ENCODE measurements around the gene AMPH.
"Not testable (repeated sequence)": the region's sequence is repeated elsewhere in the genome, so short reads cannot be mapped to it uniquely, and the experiment has no call there.

Gene AMPH

DNA sequence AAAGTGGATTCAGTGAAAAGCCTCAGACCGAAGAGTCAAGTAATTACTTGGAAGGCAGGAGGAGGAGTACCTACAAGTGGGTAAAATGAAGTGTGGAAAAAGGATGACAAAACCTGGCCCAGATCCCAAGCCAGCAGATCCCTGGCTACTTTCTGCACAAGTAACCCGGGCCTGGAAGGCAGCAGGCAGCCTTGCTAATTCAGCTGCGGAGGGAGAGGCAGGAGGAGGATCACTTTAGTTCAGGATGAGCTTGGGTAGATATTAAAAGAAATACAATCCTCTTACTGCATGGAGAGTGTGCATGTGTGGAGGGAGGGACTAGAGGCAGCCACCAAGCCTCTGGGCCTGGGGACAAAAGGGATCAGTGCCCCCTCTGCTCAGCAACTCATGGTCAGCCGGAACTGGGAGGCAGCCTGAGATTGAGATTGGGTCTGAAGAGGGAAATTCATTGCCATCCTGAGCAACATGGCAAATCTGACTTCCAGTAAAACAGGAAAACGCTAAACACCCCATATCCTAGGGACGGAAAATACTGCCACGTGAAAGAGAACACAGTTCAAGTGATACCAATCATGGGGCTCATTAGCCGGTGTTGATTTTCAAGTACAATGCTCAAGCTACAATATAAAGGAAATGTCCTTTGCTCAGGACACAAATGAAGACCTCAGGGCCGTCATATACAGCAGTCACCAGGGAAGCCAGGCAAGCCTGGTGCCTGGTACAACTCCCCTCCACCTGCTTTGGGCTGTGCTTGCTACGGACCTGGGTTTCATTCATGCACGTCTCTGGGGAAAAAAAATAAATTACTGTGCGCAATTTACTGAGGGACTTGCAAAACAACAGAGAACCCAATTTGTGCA is 1.3 kb downstream of the AMPH start:
- no peak for DNase-seq (ENCODE audit: low read depth)
- no peak overlapping the region for H3K4me3 ChIP-seq (ENCODE audit: low read depth, low read length)

DNA sequence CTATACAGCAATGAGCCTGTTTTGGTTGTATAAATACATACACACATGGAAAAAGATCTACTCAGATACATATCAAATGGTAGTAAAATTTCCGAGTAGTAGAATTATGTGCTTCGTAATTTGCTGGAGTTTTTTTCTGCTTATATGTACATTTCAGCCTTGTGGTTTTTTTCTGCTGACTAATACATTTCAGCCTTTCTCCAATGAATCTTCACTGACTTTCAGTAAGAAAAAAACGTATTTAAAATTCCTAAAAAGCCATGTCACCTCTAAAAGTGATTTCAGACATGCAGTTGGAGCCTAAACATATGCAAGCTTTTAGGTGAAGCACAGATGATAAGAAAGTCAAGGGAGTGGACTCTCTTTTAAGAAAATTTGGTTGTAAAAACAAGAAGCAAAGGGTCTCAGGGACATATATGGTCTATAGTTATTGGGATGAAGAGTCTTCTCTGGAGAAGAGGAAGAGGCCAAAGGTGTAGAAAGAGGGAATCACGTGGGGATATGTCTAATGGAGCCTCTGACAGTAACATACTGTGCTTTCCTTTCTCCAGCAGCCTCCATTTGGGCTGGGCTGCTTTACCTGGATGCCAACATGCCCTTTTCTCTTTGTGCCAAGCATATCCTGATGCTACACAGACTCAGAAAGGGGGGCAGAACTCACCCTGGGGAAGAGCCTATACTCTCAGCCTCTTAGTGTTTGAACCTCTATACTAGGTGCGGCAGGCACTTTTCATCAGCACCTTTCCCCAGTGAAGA is 2.4 kb downstream of the AMPH start:
- H3K4me3 ChIP-seq (ENCODE audit: low read depth, low read length): no peak overlapping the region
- peak; percentile 5 for DNase-seq (ENCODE audit: low read depth)

DNA sequence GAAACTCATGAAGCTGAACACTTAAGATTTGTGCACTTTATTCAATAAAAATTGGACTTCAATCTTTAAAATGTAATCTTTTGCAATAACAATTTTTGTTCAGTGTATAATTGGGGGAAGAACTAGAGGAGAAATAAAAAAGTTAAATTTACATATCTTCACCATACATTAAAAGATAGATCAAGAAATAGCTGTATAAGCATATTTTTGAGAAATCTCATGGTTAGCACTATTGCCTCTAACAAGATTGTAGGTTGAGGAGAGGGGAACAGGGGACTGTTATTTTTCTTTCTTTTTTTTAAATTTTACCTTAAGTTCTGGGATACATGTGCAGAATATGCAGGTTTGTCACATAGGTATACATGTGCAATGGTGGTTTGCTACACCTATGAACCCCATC is 5.3 kb downstream of the AMPH start:
- no peak for DNase-seq (ENCODE audit: low read depth)
- no peak overlapping the region for H3K4me3 ChIP-seq (ENCODE audit: low read depth, low read length)

DNA sequence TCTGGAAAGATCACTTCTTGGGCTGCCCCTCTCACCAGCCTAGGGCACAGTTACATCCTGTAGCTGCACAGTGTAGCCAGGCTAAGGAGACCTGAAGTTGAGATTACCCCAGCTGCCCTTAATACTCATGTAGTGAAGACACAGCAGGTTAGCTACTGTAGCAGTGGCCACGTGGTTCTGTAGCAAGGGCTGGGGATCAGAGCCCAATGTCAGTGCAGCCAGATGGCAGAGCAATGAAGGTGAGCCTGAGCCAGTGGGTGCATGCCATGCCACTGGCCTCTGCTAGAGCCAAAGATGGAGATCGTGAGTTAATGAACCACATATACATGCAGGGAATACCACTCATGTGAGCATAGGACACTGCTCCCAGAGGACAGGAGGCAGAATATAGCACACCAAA is 15.5 kb downstream of the AMPH start:
- no peak overlapping the region for H3K4me3 ChIP-seq (ENCODE audit: low read depth, low read length)
- DNase-seq (ENCODE audit: low read depth): no peak

DNA sequence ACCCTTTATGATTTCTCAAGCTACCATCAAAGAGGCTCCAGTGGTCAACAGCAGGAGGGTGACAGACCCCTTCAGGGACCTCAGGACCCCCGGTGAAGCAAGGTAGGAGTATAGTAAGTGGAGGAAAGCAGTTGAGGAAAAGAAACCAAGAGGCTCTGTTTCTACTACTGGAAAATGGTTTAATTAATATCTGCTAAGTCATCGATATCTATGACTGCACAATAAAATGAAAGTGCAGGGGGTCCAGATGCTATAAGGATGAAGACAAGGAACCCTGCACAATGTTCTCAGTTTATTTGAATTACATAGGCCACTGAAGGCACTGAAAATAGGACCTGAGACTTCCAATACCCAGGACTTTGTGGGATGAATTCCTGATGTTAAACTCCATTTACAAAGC is 23.7 kb downstream of the AMPH start:
- DNase-seq (ENCODE audit: low read depth): no peak
- H3K4me3 ChIP-seq (ENCODE audit: low read depth, low read length): no peak overlapping the region

DNA sequence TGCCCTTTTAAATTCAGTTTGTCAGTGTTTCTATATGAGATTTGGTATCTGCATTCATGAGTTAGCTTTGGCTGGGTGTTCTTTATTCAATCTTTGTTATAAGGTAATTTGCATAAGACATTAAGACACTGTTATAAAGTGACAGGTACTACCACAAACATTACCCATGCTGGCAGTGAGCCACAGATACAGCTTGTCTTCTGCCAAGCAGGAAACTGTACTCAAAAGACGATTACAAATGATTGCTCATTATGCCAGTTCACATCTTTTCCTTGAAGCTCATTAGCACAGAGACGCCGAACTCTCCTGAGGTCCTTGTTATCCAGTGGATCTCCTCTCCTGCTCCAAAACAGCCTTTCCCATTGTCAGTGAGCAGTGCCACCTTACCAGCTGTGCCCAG is 30.4 kb downstream of the AMPH start:
- no peak overlapping the region for H3K4me3 ChIP-seq (ENCODE audit: low read depth, low read length)
- DNase-seq (ENCODE audit: low read depth): no peak

DNA sequence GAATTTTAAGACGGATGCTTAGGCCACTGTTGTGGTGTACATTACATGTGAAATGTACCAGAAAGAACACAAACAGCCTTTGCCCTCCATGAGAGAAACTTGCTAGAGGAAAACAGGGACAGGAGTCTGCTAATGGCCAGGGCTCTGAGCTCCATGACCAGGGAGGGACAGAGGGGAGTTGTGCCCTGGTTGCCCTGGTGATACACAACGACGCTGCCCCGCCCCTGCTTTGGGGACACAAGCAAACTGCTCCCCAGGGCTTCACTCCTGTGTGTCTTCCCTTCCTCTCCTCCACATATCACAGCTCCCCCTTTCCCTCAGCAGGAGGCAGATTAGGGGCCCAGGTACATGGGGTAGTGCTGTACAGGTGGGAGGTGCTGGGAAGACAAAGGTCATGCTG is 36.2 kb downstream of the AMPH start:
- H3K4me3 ChIP-seq (ENCODE audit: low read depth, low read length): no peak overlapping the region
- no peak for DNase-seq (ENCODE audit: low read depth)

DNA sequence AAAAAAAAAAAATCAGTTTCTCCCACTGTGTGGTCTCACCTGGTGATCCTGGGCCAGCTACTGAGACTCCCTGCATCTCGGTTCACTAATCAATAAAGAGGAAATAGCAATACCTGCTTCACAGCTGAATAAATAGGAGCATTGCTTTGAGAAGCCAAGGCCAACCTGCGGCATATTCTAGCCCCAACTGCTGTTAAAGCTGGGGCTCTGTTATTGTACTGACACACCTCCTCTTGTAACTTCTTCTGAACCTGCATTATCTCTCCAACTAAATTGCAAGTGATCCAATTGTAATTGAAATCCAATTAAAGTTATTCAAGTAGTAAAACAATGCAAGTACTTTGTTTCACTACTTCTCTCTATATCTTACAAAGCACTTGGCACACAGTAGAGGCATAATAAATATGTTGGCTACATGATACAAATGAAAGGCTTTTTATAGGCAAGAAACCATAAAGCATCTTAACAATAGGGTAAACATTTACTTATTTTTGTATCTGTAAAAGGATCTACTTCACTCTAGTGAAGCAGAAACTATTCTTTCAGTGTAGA is 38.4 kb downstream of the AMPH start:
- no peak for DNase-seq (ENCODE audit: low read depth)
- no peak overlapping the region for H3K4me3 ChIP-seq (ENCODE audit: low read depth, low read length)

DNA sequence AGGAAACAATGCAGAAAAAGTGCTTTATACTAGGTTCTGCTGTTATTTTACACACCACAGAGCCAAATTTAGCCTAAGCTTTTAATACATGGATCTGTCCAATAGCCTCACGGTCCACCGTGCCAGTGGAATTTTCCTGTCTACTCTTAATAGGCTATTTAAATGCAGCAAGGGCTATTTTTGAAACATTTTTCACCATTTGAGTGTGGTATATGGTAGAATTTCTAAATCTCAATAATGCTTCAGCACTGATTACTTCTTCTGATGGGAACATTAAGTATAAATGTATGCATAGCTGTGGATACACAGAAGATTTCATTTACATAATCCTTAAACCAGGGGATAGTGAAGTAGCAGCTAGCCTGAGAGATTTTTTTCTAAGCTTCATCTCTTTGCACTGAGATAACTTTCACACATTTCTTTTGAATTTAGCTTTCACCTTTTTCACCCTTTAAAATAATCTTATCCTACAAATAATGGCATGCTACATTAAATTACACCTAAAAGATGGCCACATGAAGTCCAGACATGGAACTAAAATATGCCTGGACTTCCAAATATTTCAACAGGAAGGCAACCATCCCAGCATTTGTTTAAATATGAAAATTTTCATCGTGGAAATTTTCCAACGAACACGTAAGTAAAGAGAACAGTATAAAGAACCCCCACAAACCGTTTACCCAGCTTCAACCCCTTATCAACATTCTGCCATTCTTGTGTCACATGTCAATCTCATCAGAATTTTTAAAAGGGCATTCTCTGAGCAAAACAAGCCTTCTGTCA is 45.4 kb downstream of the AMPH start:
- DNase-seq (ENCODE audit: low read depth): no peak
- H3K4me3 ChIP-seq (ENCODE audit: low read depth, low read length): no peak overlapping the region

DNA sequence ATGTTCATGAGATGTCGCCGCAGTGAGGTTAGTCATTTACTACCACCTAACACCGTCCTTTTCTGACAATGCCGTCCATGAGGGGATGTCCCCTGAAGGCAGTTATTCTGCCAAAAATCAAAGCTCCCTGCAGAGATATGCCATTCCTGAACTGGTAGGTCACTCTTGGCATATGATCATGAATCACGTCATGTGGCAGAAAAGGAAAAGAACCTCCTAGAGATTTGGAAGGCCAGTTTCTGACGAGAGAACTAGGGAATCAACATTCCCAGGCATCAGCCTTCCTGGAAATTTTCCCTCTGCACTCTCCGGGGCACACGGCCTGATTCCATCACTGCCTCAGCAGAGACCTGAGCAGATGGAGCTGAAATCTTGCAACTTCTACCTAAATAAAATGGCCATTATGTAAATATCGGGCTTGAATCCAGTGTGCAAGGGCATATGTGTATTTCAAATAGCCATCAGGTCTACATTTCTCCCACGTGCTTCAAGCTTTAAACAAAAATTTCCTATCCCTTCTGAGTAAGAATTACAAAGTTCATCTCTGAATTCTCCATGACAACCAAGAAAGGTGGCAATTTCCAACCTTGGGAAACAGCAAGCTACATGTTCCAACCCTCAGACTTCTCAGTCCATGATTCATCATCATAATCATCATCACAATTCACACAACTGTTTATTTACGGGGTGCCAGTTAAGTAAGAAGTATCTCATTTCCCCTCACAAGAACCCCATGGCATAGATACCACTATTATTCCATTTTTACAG is 46.5 kb downstream of the AMPH start:
- DNase-seq (ENCODE audit: low read depth): no peak
- H3K4me3 ChIP-seq (ENCODE audit: low read depth, low read length): no peak overlapping the region

DNA sequence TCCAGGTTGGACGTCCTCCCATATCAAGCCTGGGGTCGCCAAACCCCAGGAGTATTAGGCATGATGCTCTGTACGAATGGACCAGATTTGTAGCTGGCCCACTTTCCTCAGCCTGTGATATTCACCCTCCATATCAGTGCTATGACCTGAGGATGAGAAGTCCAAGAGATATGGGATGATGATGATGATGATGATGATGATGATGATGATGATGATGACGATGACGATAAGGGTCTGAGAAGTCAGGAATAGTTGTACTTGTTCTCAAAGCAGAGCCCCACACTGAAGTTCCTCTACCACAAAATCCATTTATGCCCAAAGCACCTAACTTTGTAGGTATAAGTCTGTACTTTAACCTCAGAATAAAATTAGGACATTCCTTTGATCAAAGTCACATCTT is 50.7 kb downstream of the AMPH start:
- DNase-seq (ENCODE audit: low read depth): no peak

DNA sequence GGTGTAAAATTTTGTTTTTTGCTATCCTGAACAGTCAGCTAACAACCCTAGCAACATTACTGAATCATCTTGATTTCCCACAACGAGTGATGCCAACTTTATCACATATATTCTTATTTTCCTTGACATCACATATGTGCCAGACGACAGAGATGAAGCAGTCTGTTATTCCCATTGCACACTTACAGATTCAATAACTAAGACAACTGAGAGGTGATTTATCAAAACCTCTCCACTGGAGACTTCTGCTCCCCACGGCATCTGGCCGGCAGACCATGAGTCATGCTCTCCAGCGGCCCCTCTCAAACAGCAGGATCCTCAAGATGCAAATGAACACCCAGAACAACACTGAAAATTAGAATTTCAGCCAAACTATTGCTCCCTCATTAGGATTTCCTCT is 57.1 kb downstream of the AMPH start:
- H3K4me3 ChIP-seq (ENCODE audit: low read depth, low read length): no peak overlapping the region
- no peak for DNase-seq (ENCODE audit: low read depth)

More for the DNA sequence above, 50.7 kb downstream of the AMPH start:
- no peak overlapping the region for H3K4me3 ChIP-seq (ENCODE audit: low read depth, low read length)

DNA sequence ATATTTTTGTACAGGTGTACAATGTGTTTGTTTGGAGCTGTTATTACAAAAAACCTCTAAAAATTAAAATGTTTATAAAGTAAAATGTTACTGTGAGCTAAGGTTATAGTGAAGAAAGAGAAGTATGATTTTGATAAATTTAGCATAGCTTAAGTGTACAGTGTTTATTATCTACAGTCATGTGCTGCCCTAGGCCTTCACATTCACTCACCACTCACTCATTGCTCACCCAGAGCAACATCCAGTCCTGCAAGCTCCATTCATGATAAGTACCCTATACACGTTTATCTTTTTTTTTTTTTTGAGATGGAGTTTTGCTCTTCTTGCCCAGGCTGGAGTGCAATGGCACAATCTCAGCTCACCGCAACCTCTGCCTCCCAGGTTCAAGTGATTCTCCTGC is 59.6 kb downstream of the AMPH start:
- not testable (repeated sequence) for DNase-seq (ENCODE audit: low read depth); H3K4me3 ChIP-seq (ENCODE audit: low read depth, low read length)

DNA sequence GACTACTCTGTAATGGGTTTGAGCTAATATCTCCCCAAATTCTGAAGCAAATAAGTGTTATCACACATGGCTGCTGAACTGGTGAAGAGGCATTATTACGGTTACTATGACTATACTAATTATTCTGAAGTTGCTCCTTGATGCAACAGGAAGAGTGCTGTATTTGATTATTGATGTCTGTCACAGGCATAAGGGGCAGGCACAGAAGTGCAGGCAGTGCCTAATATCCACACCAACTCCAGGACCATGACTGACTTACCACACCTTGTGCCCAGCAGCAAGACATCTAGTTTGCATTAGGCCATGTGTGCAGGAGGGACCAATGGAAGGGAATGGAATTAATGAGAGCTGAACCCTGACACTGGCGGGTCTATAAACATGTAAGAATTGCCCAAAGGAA is 62.7 kb downstream of the AMPH start:
- H3K4me3 ChIP-seq (ENCODE audit: low read depth, low read length): no peak overlapping the region
- no peak for DNase-seq (ENCODE audit: low read depth)

DNA sequence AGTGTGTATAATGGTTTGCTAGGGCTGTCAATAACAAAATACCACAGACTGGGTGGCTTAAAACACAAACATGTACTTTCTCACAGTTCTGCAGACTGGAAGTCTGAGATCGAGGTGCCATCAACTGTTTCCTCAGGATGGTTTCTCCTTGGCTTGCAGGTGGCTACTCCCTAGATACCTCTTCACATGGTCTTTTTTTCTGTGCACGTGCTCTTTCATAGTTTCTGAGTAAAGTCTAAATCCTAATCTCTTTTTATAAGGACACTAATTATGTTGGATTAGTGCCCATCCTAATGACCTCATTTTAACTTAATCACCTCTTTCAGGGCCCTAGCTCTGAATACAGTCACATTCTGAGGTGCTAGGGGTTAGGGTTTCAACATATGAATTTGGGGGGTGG is 65.9 kb downstream of the AMPH start:
- DNase-seq (ENCODE audit: low read depth): no peak
- no peak overlapping the region for H3K4me3 ChIP-seq (ENCODE audit: low read depth, low read length)

DNA sequence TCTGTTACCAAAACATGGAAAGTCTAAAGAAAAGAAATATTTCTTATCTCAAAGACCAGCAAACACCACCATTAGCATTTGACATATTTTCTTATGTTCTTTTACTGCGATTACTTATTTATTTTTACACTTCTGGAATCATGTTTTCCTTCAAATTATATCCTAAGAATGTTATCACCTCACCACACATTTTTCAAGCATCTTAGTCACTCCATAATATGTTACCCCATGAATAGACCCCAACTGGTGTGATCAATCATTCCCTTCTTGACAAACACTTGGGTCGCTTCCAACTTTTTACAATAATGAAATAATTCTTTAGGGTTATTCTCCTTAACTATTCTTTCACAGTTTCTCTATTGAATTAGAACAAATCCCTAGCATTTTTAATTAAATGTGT is 67.4 kb downstream of the AMPH start:
- no peak overlapping the region for H3K4me3 ChIP-seq (ENCODE audit: low read depth, low read length)
- no peak for DNase-seq (ENCODE audit: low read depth)

DNA sequence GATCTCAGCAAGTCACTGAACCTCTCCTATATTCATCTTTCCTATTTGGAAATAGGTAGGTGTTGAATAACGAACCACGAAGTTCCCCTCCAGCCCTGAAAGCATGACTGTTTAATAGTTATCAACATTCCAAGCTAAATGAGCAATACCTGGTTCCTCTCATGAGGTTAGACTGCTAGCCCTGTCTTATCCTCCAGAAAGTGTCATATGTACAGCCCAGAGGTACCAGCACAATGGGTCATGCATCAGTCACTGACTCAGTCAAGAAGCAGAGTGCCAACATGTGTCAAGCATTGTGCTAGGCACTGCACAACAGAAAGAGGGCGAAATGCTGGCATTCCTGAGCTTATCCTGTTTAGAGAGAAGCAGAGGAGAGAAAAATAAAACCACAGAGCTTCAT is 70.0 kb downstream of the AMPH start:
- no peak overlapping the region for H3K4me3 ChIP-seq (ENCODE audit: low read depth, low read length)
- DNase-seq (ENCODE audit: low read depth): no peak

DNA sequence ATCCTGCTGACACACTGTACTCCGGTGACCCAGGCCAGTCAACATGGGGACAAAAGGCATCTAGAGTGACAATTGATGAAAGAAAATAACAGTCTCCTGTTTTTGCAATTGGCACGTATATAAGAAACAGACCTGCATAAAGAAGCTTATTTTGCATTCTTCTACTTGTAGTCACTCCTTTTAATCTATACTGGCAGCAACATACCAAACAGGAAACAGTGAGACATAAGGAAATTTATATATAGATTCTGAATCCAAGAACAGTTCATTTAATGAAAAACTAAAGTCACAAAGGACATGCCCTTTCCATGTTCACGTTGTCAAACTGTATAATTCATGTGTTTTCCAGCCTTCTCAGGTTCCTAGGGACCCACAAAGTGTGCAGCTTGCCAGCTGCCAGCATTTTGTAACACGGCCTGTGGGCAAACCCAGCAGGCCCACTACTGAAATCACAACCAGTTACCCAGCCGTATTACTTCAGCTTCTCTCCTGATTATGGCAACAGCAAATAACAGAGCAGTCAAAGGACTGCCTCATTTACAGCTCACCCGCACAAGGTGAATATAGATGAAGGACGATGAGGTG is 72.3 kb downstream of the AMPH start:
- no peak for DNase-seq (ENCODE audit: low read depth)
- H3K4me3 ChIP-seq (ENCODE audit: low read depth, low read length): no peak overlapping the region

DNA sequence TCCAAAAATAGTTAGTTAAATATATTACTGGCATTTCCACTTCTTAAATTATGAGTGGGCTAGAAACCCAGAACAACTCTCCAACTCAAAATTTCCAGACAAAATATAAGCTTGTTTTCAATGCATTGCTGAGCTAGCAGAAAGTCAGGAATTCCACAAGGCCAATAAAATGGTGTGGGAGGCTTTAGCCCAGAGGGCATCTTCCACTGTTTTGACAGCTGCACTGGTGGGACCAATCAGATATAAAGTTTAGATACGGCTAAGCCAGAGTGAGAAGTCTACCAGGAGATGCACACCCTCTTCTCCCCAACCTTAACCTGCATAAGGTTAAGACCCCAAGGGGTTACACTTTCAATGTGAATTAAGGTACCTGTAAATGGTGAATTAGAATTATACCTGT is 76.6 kb downstream of the AMPH start:
- no peak for DNase-seq (ENCODE audit: low read depth)
- no peak overlapping the region for H3K4me3 ChIP-seq (ENCODE audit: low read depth, low read length)
